OCI-LY7 (cell line): ENCODE data around the gene GNG14. TPM values are rescaled to one million over a fixed set of nuclear protein-coding genes. Genes with fewer than 3 reads are reported as not detected.

Experiments used
- BruUV-seq: library from RNA; stranded (reverse); fragments of 400-500 nt; replicated peaks from 2 replicates; lab custom pipeline; 2021; lab: Mats Ljungman, UMichigan
- CTCF ChIA-PET: fragments of 300-600 bp; sonication (Branson Sonifier 250); formaldehyde crosslinking; loops from one replicate; lab custom pipeline; 2022; ENCODE audit warnings: antibody characterized with exemption; ENCODE audit not compliant: unreplicated experiment; lab: Charles Lee
- POLR2A ChIA-PET: fragments of 300-600 bp; sonication (Branson Sonifier 250); formaldehyde crosslinking; loops from one replicate; lab custom pipeline; 2022; ENCODE audit warnings: antibody characterized with exemption; lab: Charles Lee
- DNase-seq: peaks from one replicate; pipeline ENCODE4 v3.0.0-alpha.2; 2015; ENCODE audit warnings: low spot score
- H2AFZ ChIP-seq: fragments of 200-600 bp; sonication (generic), shearing (Covaris generic); 2 replicates; pipeline ENCODE4 v1.6.1; 2014; ENCODE audit warnings: mild to moderate bottlenecking, antibody characterized with exemption, low read length, moderate library complexity
- H3K27ac ChIP-seq: fragments of 200-600 bp; sonication (generic); 2 replicates; pipeline ENCODE4 v1.5.1; 2014; ENCODE audit warnings: mixed run types, low read depth, mild to moderate bottlenecking, moderate library complexity, low read length, inconsistent platforms; ENCODE audit not compliant: poor library complexity, severe bottlenecking
- H3K36me3 ChIP-seq: fragments of 200-600 bp; sonication (generic); 2 replicates; pipeline ENCODE4 v1.6.1; 2014; ENCODE audit warnings: mild to moderate bottlenecking, antibody characterized with exemption, low read length, moderate library complexity, mixed read lengths; ENCODE audit not compliant: insufficient read depth
- H3K4me1 ChIP-seq: fragments of 200-600 bp; sonication (generic); 2 replicates; pipeline ENCODE4 v1.5.1; 2014; ENCODE audit warnings: mild to moderate bottlenecking, low read length; ENCODE audit not compliant: insufficient read depth, poor library complexity, severe bottlenecking
- H3K4me2 ChIP-seq: fragments of 200-600 bp; sonication (generic); 2 replicates; pipeline ENCODE4 v1.6.1; 2014; ENCODE audit warnings: mild to moderate bottlenecking, low read length
- H3K4me3 ChIP-seq: fragments of 200-600 bp; sonication (generic); 2 replicates; pipeline ENCODE4 v1.5.1; 2014; ENCODE audit warnings: mild to moderate bottlenecking, low read depth, low read length; ENCODE audit not compliant: poor library complexity, severe bottlenecking
- H3K79me2 ChIP-seq: fragments of 200-600 bp; sonication (generic); 2 replicates; pipeline ENCODE4 v1.6.1; 2016; ENCODE audit warnings: low read depth, mild to moderate bottlenecking, low read length, moderate library complexity, mixed read lengths; ENCODE audit not compliant: insufficient read depth
- H3K9me2 ChIP-seq: fragments of 200-600 bp; sonication (generic); 2 replicates; pipeline ENCODE4 v1.6.1; 2016; ENCODE audit warnings: mild to moderate bottlenecking, low read length, mixed read lengths; ENCODE audit not compliant: insufficient read depth
- H3K9me3 ChIP-seq: fragments of 200-600 bp; sonication (generic); 2 replicates; pipeline ENCODE4 v1.6.1; 2014; ENCODE audit warnings: mild to moderate bottlenecking, mixed run types, low read length, mixed read lengths
- H4K20me1 ChIP-seq: fragments of 200-600 bp; sonication (generic); 2 replicates; pipeline ENCODE4 v1.6.1; 2014; ENCODE audit warnings: mild to moderate bottlenecking, antibody characterized with exemption, low read length, moderate library complexity, mixed read lengths; ENCODE audit not compliant: insufficient read depth
- EZH2phosphoT487 ChIP-seq: fragments of 200-600 bp; sonication (generic); IDR thresholded peaks from 2 replicates; pipeline ENCODE4 v1.6.1; 2018; ENCODE audit warnings: low read depth, borderline replicate concordance, mild to moderate bottlenecking, mixed run types, antibody characterized with exemption, low read length, moderate library complexity, mixed read lengths
- intact Hi-C: fragments of 100-400 bp; cut with micrococcal nuclease; formaldehyde crosslinking; loops from one replicate; pipeline ENCODE4 v1.10.0; 2022; ENCODE audit not compliant: unreplicated experiment
- total RNA-seq, 2 experiments: library from RNA; depleted of rRNA in 1 of 2; stranded (reverse); fragments of >200 nt in 1 of 2; shearing (Covaris generic) in 1 of 2; gene quantifications; 2 replicates each; pipeline ENCODE4 v1.2.3, GENCODE V29; 2014 to 2022
- TF ChIP-seq, protein P1 (sequence below): fragments of 200-600 bp; sonication (generic); conservative IDR thresholded peaks from 2 replicates; pipeline ENCODE4 v1.5.1; 2014; ENCODE audit warnings: mild to moderate bottlenecking, antibody characterized with exemption, low read length, moderate library complexity, mixed read lengths

The GNG14 gene
- total RNA-seq, 2 experiments from 2014 or later = 0.93 TPM; not detected in 1

DNA sequence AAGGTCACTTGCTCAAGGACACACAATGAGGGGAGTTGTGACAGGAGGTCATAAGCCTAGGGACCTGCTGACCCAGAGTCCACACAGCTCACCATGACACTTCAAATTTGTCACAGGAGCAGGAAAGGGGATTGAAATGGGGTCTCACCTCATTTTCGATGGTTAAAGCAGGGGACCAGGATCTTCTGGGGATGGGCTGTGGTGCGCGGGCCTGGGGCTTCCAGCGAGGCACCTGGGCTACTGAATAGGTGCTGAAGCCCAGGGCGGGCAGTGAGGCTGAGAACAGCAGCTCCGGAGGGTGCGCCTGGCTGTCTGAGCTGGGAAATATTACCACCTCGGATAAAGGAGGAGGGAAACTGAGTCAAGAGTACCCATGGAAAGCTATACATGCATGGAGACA lies 32.3 kb upstream of the GNG14 start:
- Histone ChIP-seq H3K79me2 (no peaks in the 10 kb centered on the region), H4K20me1 (no peaks in the 10 kb centered on the region), H3K27ac (no peak overlapping the region), H3K9me2 (no peaks in the 10 kb centered on the region), H3K4me3 (no peak overlapping the region), H3K36me3 (peaks cover 58% of the 10 kb centered on the region), H3K4me2 (no peak overlapping the region), H2AFZ (no peak overlapping the region), H3K4me1 (no peaks in the 10 kb centered on the region), H3K9me3 (no peaks in the 10 kb centered on the region)
- CTCF ChIA-PET = no interaction called here
- no TSS peak for BruUV-seq
- intact Hi-C loops = no loop called here
- POLR2A ChIA-PET = interaction anchor here (0.7 kb wide), 1 partner anchor 799 kb away, joined by 3 read pairs; no protein-coding TSS in a partner anchor
- no peak for TF ChIP-seq EZH2phosphoT487
- TF ChIP-seq, protein P1, sequence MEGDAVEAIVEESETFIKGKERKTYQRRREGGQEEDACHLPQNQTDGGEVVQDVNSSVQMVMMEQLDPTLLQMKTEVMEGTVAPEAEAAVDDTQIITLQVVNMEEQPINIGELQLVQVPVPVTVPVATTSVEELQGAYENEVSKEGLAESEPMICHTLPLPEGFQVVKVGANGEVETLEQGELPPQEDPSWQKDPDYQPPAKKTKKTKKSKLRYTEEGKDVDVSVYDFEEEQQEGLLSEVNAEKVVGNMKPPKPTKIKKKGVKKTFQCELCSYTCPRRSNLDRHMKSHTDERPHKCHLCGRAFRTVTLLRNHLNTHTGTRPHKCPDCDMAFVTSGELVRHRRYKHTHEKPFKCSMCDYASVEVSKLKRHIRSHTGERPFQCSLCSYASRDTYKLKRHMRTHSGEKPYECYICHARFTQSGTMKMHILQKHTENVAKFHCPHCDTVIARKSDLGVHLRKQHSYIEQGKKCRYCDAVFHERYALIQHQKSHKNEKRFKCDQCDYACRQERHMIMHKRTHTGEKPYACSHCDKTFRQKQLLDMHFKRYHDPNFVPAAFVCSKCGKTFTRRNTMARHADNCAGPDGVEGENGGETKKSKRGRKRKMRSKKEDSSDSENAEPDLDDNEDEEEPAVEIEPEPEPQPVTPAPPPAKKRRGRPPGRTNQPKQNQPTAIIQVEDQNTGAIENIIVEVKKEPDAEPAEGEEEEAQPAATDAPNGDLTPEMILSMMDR = no peak
- no peak for DNase-seq

DNA sequence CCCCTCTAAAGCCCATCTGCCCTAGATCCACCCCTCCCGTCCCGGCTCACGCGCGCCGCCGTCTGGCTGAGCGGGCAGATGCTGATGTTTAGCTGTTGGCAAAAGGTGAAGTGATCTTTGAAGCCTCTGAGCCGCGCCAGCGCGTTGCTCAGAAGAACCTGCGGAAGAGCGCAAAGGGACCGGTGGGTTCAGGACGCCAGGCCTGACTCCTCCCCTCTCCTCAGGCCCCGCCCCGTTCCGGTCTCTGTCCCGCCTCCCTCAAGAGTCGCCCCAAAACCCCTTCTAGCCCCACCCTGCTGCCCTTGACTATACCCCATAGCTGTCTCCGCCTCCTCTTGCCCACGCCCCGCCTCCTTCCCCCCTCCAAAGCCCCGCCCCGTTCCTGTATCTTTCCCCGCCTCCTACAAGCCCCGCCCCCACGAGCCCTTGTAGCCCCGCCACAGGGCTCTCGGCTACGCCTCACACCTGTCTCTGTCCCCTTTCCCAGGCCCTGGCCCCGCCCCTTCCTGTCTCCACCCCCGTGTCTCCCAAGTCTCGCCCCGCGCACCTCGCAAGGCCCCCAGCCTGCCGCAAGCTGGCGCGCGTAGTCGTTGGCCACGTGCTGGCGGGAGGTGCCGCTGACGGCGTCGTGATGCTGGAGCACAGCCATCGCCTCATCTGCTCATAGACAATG lies 30.8 kb upstream of the GNG14 start:
- intact Hi-C loops = no loop called here
- no peaks in the 10 kb centered on the region for H3K9me3 ChIP-seq
- no peak overlapping the region for H3K27ac ChIP-seq
- no TSS peak for BruUV-seq
- CTCF ChIA-PET = no interaction called here
- no peaks in the 10 kb centered on the region for H3K9me2 ChIP-seq
- no peak overlapping the region for H2AFZ ChIP-seq
- no peak for TF ChIP-seq EZH2phosphoT487
- TF ChIP-seq, protein P1 = no peak
- peaks cover 59% of the 10 kb centered on the region for H3K36me3 ChIP-seq
- DNase-seq = peak; percentile 36
- H3K4me2 ChIP-seq = no peak overlapping the region
- no peaks in the 10 kb centered on the region for H3K79me2 ChIP-seq
- no peaks in the 10 kb centered on the region for H3K4me1 ChIP-seq
- H4K20me1 ChIP-seq = no peaks in the 10 kb centered on the region
- H3K4me3 ChIP-seq = no peak overlapping the region
- POLR2A ChIA-PET = interaction anchor here (0.6 kb wide), 1 partner anchor 175 kb away, joined by 5 read pairs; no protein-coding TSS in a partner anchor

DNA sequence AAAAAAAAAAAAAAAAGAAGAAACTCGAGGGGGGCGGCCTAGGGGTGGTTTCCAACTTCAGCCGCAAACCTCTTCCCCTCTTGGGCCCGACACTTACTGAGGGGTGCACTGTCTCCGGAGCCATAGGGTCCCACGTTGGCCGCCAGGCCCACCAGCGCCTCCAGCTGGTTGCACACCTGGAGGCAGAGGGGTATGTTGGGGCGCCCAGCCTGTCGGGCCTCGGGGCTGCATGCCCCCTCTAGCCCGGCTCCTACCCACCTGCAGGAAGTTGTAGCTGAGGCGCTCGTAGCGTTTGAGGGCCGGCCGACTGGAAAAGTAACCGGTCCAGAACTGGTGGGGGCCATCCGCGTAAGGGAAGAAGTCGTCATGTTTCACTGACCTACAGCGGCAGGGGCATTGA lies 29.8 kb upstream of the GNG14 start:
- Histone ChIP-seq H3K9me3 (no peaks in the 10 kb centered on the region), H3K4me3 (no peak overlapping the region), H3K9me2 (no peaks in the 10 kb centered on the region), H3K4me2 (no peak overlapping the region), H3K4me1 (no peaks in the 10 kb centered on the region), H3K36me3 (peaks cover 63% of the 10 kb centered on the region), H4K20me1 (no peaks in the 10 kb centered on the region), H3K79me2 (no peaks in the 10 kb centered on the region), H2AFZ (no peak overlapping the region), H3K27ac (no peak overlapping the region)
- no peak for DNase-seq
- TF ChIP-seq, protein P1 = 0 out of 2 replicates have a peak, but pooled peaks have one; percentile 25
- TF ChIP-seq EZH2phosphoT487 = no peak
- ChIA-PET POLR2A (interaction anchor here (0.6 kb wide), 1 partner anchor 176 kb away, joined by 5 read pairs; no protein-coding TSS in a partner anchor), CTCF (no interaction called here)
- intact Hi-C loops = no loop called here
- BruUV-seq = no TSS peak
